ENCODE data around the gene ALG8.
"Not testable (repeated sequence)": the region's sequence is repeated elsewhere in the genome, so short reads cannot be mapped to it uniquely, and the experiment has no call there.

The ALG8 gene

DNA sequence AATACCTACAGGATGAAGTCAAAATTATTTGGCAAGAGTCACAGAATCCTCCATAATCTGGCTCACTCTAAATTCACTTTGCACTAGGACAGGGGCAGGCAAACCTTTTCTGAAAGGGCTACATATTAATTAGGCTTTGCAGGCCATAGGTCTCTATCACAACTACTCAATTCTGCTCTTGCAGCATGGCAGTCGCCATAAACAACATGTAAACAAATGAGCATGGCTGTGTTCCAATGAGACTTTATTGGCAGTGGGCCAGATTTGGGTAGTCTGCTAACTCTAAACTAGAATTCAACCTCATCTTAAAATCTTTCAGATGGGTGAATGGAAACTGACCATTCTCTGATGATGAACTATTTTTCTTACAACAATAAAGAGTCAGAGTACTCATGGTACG lies 70.0 kb downstream of the ALG8 start:
- Mint-ChIP-seq H3K27ac (ENCODE audit: low read depth) (no peak overlapping the region), H3K4me1 (peaks cover 20% of the 10 kb centered on the region), H3K9me3 (no peaks in the 10 kb centered on the region), H3K4me3 (no peak overlapping the region), H3K36me3 (ENCODE audit: insufficient read depth) (peaks cover 38% of the 10 kb centered on the region), H3K27me3 (no peaks in the 10 kb centered on the region)
- DNase-seq (ENCODE audit: low spot score in 2 of 2) = no peak
- no peak for ATAC-seq (replicated peaks; ENCODE audit: extremely low read depth, poor library complexity, severe bottlenecking)

DNA sequence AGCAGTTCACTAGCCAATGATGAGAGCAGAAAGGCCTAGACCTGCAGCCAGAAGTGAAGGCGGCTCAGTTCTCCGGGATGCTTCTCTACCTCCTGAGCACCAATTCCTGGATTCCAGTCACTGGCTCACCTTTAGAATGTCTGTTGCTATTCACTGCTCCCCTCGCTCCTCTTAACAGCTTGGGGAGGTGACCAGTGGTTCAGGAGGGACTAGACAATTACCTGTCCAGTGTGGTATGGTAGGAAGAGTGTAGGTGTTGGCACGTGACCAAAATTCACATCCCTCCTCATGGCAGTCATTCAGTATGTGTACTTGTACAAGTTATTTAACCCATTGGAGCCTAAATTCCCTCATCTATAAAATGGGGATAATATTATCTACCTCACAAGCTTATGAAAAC lies 71.7 kb downstream of the ALG8 start:
- Mint-ChIP-seq H3K27ac (ENCODE audit: low read depth) (no peak overlapping the region), H3K4me3 (no peak overlapping the region), H3K27me3 (no peaks in the 10 kb centered on the region), H3K4me1 (peaks cover 13% of the 10 kb centered on the region), H3K9me3 (no peaks in the 10 kb centered on the region), H3K36me3 (ENCODE audit: insufficient read depth) (peaks cover 33% of the 10 kb centered on the region)
- ATAC-seq (replicated peaks; ENCODE audit: extremely low read depth, poor library complexity, severe bottlenecking) (no peak), DNase-seq (ENCODE audit: low spot score in 2 of 2) (no peak)

DNA sequence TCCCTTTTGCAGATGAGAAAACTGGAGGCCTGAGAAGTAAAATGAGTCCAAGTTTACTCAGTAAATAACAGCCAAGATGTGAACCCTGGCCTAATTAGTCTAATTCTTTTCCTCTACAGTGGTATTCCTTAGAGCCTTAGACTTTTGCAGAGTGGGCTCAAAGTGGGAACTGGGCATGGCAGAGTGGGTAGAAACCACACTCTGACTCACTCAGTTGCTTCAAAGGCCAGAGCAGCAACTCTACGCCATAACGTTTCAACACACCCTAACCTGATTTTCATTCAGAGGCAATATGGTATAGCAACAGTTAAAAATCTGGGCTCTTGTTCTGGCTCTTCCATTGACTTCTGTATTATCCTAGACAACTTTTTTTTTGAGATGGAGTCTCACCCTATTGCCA lies 73.0 kb downstream of the ALG8 start:
- Mint-ChIP-seq H3K9me3 (no peaks in the 10 kb centered on the region), H3K4me3 (no peak overlapping the region), H3K27ac (ENCODE audit: low read depth) (no peak overlapping the region), H3K4me1 (peaks cover 9% of the 10 kb centered on the region), H3K36me3 (ENCODE audit: insufficient read depth) (peaks cover 29% of the 10 kb centered on the region), H3K27me3 (no peaks in the 10 kb centered on the region)
- DNase-seq (ENCODE audit: low spot score in 2 of 2) (no peak), ATAC-seq (replicated peaks; ENCODE audit: extremely low read depth, poor library complexity, severe bottlenecking) (no peak)

DNA sequence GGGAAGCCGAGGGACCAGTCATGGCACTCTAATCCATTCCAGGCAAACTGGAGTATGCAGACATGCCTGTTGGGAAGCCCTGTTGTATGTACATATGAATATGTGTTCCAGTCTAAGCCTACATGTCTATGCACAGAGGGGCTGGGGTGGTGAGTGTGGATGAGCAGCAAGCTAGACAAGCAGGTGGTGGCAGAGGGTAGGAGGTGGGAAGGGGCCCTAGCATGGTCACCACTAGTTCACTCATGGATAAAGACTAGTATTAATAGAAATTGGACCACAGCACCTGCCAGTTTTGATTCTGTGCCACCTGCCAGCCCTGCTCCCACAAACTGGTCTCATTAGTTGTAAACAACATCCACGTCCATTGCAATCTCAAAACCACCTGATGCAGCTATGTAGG lies 74.2 kb downstream of the ALG8 start:
- Mint-ChIP-seq H3K9me3 (no peaks in the 10 kb centered on the region), H3K4me1 (peaks cover 8% of the 10 kb centered on the region), H3K4me3 (no peak overlapping the region), H3K27ac (ENCODE audit: low read depth) (no peak overlapping the region), H3K36me3 (ENCODE audit: insufficient read depth) (peaks cover 19% of the 10 kb centered on the region), H3K27me3 (no peaks in the 10 kb centered on the region)
- no peak for ATAC-seq (replicated peaks; ENCODE audit: extremely low read depth, poor library complexity, severe bottlenecking)
- no peak for DNase-seq (ENCODE audit: low spot score in 2 of 2)

DNA sequence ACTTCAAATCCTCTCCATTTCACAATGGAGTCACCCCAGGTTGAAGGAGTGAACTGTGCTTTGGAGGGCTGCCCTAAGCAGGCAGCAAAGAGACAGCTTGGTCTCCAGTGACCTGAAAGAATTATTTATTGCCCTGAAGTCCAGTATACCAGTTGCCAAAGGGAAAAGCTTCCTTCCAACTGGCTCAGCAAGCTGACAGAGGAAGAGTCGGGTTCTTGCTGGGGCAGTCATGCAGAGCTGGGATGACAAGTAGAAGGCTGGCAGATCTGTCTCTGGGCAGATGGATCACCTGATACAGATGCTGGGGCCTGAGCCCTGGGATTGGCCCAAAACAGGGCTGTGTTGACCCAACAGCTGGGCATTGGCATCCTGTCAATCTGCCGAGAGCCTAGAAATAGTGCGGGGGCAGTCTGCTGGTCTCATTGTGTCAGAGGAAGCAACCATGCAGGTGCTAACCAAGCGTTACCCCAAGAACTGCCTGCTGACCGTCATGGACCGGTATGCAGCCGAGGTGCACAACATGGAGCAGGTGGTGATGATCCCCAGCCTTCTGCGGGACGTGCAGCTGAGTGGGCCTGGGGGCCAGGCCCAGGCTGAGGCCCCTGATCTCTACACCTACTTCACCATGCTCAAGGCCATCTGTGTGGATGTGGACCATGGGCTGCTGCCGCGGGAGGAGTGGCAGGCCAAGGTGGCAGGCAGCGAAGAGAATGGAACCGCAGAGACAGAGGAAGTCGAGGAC lies 75.8 kb downstream of the ALG8 start, which contains the start of gene THRSP:
Gene THRSP, plus strand, starts transcription at position 422 of the 742 bp plus-strand sequence. Its CDS starts 21 bp downstream, at position 443.
- no peak for ATAC-seq (replicated peaks; ENCODE audit: extremely low read depth, poor library complexity, severe bottlenecking)
- H3K27ac Mint-ChIP-seq (ENCODE audit: low read depth) = no peak within 1 kb of the TSS

DNA sequence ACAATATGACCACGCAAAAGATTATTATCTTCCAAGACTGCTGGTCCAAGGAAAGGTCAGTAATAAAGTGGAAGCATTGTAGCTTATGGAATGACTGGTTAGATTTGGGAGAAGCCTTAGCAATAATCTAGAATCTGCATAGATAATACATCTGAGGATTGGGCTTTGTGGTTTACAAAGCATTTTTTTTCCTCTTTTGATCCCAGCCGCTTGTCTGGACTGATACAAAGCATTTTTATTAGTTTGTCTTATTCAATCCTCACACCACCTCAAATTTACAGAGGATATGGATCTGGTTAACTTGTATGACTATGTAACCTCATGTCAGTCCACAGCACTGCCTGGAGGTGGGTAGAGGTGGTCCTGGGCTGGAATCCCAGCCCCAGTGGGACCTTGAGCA lies 76.8 kb downstream of the ALG8 start:
- no peaks in the 10 kb centered on the region for H3K9me3 Mint-ChIP-seq
- H3K4me3 Mint-ChIP-seq = no peak overlapping the region
- no peak for ATAC-seq (replicated peaks; ENCODE audit: extremely low read depth, poor library complexity, severe bottlenecking)
- peaks cover 3% of the 10 kb centered on the region for H3K4me1 Mint-ChIP-seq
- peaks cover 2% of the 10 kb centered on the region for H3K36me3 Mint-ChIP-seq (ENCODE audit: insufficient read depth)
- peak overlapping the region; percentile 57 for H3K27ac Mint-ChIP-seq (ENCODE audit: low read depth)
- no peaks in the 10 kb centered on the region for H3K27me3 Mint-ChIP-seq
- DNase-seq (ENCODE audit: low spot score in 2 of 2) = no peak

More for the DNA sequence above, 75.8 kb downstream of the ALG8 start, which contains the start of gene THRSP:
- Mint-ChIP-seq H3K4me1 (peaks cover 8% of the 10 kb centered on the region), H3K4me3 (no peak within 1 kb of the TSS), H3K36me3 (ENCODE audit: insufficient read depth) (peaks cover 7% of the 10 kb centered on the region), H3K27me3 (no peaks in the 10 kb centered on the region), H3K9me3 (no peaks in the 10 kb centered on the region)
- DNase-seq (ENCODE audit: low spot score in 2 of 2) = no peak

DNA sequence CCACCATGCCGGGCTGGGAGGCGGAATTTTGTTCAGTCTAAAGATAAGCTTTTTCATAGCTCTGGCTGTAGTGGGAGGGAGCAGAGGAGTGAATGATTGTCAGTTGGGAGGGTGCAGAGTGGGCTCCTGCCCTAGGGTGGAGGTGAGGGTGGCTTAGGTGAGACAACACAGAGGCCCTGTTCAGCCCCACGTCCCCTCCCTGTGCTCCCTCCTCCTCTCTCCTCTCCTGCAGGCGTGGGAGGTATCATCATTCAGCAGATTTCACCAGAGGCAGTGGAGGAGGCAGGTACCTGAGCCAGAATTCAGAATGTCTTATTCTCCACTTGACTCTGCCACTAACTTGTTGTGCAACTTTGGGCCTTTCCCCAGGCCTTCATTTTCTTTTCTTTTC lies 77.5 kb downstream of the ALG8 start:
- DNase-seq (ENCODE audit: low spot score in 2 of 2) (no peak), ATAC-seq (replicated peaks; ENCODE audit: extremely low read depth, poor library complexity, severe bottlenecking) (no peak)
- H3K27ac Mint-ChIP-seq (ENCODE audit: low read depth) = peak overlapping the region; percentile 57
- H3K9me3 Mint-ChIP-seq = no peaks in the 10 kb centered on the region
- H3K27me3 Mint-ChIP-seq = no peaks in the 10 kb centered on the region
- no peaks in the 10 kb centered on the region for H3K36me3 Mint-ChIP-seq (ENCODE audit: insufficient read depth)
- H3K4me1 Mint-ChIP-seq = no peaks in the 10 kb centered on the region
- H3K4me3 Mint-ChIP-seq = no peak overlapping the region

DNA sequence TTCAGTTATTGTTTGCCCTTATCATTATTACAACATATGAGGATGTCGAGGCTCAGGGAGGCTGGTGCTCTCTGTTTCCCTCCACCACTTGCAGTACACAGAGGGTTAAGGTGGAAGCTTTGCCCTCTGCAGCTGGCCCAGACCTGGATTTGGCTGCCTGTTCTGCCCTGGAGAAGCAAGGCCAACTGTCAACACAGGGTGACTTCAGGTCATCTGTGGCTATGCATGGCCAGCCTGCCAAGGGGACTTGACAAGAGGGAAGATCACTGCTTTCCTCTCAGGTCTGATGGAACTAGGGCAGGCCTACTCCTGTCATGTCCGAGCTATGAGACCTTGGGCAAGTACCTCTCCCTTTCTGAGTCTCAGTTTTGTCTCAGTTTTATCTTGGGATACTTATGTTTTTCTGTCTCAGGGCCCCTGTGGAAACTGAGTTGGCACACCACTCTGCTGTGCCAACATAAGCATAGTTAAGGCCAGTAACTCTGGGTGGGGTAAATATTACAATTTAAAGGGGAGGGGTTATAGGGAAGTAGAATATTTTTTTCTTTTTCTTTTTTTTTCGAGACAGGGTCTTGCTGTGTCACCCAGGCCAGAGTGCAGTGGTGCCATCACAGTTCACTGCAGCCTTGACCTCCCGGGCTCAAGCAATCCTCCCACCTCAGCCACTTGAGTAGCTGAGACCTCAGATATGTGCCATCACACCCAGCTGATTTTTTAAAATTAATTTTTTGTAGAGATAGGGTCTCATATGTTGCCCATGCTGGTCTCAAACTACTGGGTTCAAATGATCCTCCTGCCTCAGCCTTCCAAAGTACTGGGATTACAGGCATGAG lies 78.1 kb downstream of the ALG8 start:
- no peak for DNase-seq (ENCODE audit: low spot score in 2 of 2)
- Mint-ChIP-seq H3K9me3 (no peaks in the 10 kb centered on the region), H3K27ac (ENCODE audit: low read depth) (no peak overlapping the region), H3K27me3 (no peaks in the 10 kb centered on the region), H3K4me1 (no peaks in the 10 kb centered on the region), H3K4me3 (no peak overlapping the region), H3K36me3 (ENCODE audit: insufficient read depth) (no peaks in the 10 kb centered on the region)
- no peak for ATAC-seq (replicated peaks; ENCODE audit: extremely low read depth, poor library complexity, severe bottlenecking)

DNA sequence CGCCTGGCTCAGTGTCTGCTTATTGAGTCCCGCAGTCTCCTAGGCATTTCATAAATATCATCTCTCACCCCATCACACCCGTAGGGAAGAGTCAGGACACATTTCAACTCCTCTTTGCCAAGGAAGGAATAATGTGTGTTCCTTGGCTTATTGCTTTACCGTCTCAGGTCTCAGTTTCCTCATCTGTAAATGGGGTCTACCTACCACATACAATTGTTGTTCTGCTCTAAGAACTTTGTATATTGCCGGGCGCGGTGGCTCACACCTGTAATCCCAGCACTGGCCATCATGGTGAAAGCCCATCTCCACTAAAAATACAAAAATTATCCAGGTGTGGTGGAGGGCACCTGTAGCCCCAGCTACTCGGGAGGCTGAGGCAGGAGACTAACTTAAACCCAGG lies 78.9 kb downstream of the ALG8 start:
- Mint-ChIP-seq H3K27ac (ENCODE audit: low read depth) (no peak overlapping the region), H3K36me3 (ENCODE audit: insufficient read depth) (no peaks in the 10 kb centered on the region), H3K4me1 (no peaks in the 10 kb centered on the region), H3K27me3 (no peaks in the 10 kb centered on the region), H3K4me3 (no peak overlapping the region), H3K9me3 (no peaks in the 10 kb centered on the region)
- no peak for ATAC-seq (replicated peaks; ENCODE audit: extremely low read depth, poor library complexity, severe bottlenecking)
- DNase-seq (ENCODE audit: low spot score in 2 of 2) = no peak

DNA sequence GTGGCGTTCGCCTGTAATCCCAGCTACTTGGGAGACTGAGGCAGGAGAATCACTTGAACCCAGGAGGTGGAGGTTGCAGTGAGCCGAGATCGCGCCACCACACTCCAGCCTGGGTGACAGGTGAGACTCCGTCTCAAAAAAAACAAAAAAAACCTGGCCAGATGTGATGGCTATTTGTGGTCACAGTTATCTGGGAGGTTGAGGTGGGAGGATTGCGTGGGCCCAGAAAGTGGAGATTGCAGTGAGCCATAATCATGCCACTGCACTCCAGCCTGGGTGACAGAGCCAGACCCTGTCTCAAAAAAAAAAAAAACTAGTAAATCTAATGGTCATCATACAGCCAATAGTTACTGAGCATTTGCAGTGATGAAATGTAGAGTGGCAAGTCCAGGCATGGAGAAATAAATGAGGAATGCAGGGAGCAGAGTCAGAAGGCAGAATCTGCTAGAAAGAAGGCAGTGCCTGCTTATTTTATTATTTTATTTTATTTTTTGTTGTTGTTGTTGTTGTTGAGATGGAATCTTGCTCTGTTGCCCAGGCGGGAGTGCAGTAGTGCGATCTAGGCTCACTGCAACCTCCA lies 79.6 kb downstream of the ALG8 start:
- not testable (repeated sequence) for H3K36me3 Mint-ChIP-seq (ENCODE audit: insufficient read depth); ATAC-seq (replicated peaks; ENCODE audit: extremely low read depth, poor library complexity, severe bottlenecking); DNase-seq (ENCODE audit: low spot score in 2 of 2); H3K9me3 Mint-ChIP-seq; H3K27ac Mint-ChIP-seq (ENCODE audit: low read depth); H3K4me3 Mint-ChIP-seq; H3K27me3 Mint-ChIP-seq; H3K4me1 Mint-ChIP-seq

DNA sequence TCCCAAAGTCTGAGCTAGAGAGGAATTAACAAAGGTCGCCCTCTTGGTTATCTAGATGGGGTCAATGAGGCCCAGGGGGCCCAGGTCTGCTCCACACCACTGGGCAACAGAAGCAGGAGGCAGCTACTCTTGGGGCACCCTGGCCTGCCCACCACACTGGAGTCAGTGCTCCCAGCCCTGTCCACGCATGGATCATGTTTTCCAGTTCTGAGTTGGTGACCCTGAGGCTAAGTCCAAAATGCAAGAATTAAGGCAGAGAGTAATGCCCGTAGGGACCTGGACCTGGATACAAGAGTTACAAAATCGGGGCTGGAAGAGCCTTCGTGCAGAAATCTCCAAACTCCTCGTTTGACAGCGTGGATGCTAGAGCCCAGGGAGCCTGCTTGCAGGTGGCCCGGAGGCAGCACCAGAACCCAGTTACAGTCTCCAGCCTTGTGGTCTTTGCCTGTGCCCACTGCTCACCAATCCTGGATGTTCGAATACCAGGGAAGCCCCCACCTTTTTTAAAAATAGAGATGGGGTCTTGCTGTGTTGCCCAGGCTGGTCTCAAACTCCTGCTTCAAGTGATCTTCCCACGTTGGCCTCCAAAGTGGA lies 81.9 kb downstream of the ALG8 start:
- no peaks in the 10 kb centered on the region for H3K36me3 Mint-ChIP-seq (ENCODE audit: insufficient read depth)
- DNase-seq (ENCODE audit: low spot score in 2 of 2) (no peak), ATAC-seq (replicated peaks; ENCODE audit: extremely low read depth, poor library complexity, severe bottlenecking) (no peak)
- H3K27ac Mint-ChIP-seq (ENCODE audit: low read depth) = no peak overlapping the region
- no peaks in the 10 kb centered on the region for H3K27me3 Mint-ChIP-seq
- H3K9me3 Mint-ChIP-seq = no peaks in the 10 kb centered on the region
- H3K4me3 Mint-ChIP-seq = no peak overlapping the region
- no peaks in the 10 kb centered on the region for H3K4me1 Mint-ChIP-seq

DNA sequence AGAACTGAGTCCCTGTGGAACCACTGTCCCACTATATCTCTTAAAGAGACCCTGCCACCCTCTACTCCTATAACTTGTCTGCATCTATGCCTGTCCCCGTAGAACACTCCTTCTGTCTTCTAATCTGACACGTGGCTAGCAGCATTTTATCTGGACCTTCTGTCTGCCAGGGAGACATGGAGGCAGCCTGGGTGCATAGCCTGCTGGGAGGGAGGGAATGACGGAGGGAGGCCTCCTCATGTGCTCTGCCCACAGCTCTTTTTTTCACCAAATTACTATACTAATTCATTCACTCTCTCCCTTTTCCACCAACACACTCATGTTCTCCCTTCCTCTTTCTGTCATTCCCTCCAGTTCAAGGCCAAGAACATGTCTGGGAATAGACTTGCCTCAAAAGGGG lies 83.3 kb downstream of the ALG8 start:
- Mint-ChIP-seq H3K9me3 (no peaks in the 10 kb centered on the region), H3K27ac (ENCODE audit: low read depth) (no peak overlapping the region), H3K36me3 (ENCODE audit: insufficient read depth) (no peaks in the 10 kb centered on the region), H3K4me1 (no peaks in the 10 kb centered on the region), H3K27me3 (no peaks in the 10 kb centered on the region), H3K4me3 (no peak overlapping the region)
- ATAC-seq (replicated peaks; ENCODE audit: extremely low read depth, poor library complexity, severe bottlenecking) = no peak
- no peak for DNase-seq (ENCODE audit: low spot score in 2 of 2)
